ENCODE measurements around the gene LMAN2. TPM values are rescaled to one million over a fixed set of nuclear protein-coding genes. Genes with fewer than 3 reads are reported as not detected.
A peak's percentile ranks its signal among the peaks of the same experiment; 100 is the strongest.

Gene LMAN2
- total RNA-seq, 1 donor from 2014 or later, result 166 TPM

GRCh38 chr5:177371120-177372033 lies 19.9 kb upstream of the LMAN2 start:
- Histone ChIP-seq H3K36me3 (no peaks in the 10 kb centered on the region), H3K9me3 (no peaks in the 10 kb centered on the region), H3K27me3 (no peaks in the 10 kb centered on the region), H3K27ac (peak overlapping the region; percentile 72), H3K4me1 (peaks cover 57% of the 10 kb centered on the region), H3K4me3 (peak overlapping the region; percentile 39 to 43)
- TF ChIP-seq POLR2A (IDR thresholded peaks at IDR 0.05), result no peak
- TF ChIP-seq POLR2AphosphoS5 (IDR thresholded peaks at IDR 0.05; ENCODE audit: insufficient read depth in 1 of 2, low read depth in 1 of 2), result no peak
- TF ChIP-seq, protein P1, sequence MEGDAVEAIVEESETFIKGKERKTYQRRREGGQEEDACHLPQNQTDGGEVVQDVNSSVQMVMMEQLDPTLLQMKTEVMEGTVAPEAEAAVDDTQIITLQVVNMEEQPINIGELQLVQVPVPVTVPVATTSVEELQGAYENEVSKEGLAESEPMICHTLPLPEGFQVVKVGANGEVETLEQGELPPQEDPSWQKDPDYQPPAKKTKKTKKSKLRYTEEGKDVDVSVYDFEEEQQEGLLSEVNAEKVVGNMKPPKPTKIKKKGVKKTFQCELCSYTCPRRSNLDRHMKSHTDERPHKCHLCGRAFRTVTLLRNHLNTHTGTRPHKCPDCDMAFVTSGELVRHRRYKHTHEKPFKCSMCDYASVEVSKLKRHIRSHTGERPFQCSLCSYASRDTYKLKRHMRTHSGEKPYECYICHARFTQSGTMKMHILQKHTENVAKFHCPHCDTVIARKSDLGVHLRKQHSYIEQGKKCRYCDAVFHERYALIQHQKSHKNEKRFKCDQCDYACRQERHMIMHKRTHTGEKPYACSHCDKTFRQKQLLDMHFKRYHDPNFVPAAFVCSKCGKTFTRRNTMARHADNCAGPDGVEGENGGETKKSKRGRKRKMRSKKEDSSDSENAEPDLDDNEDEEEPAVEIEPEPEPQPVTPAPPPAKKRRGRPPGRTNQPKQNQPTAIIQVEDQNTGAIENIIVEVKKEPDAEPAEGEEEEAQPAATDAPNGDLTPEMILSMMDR (IDR thresholded peaks at IDR 0.05), result no peak
- intact Hi-C loops (cut with DNase I), result no loop called here
- no peak for DNase-seq (ENCODE audit: extremely low spot score in 2 of 2)

DNA sequence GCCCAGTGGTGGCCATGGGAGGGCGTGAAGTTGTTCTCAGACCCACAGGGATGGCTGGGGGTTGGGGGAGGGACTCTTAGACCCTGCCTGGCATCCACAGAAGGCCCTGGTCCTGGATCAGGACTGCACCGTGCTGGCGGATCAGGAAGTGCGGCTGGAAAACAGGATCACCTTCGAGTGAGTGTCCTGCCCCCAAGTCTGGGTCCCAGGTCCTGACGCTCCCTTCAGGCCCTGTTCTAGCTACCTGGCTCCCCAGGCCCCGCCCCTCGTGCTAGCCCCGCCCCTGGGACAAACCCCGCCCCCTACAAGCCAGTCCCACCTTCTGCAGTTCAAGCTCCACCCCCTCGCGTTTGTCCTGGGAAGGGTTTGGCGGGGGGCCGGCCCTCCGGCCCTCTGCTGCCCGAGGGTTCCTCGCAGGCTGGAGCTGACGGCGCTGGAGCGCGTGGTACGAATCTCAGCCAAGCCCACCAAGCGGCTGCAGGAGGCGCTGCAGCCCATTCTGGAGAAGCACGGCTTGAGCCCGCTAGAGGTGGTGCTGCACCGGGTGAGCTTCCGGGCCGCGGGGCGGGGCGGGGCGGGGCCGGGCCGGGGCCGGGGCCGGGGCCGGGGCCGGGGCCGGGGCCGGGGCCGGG lies 19.1 kb upstream of the LMAN2 start:
- DNase-seq (ENCODE audit: extremely low spot score in 2 of 2), result no peak
- intact Hi-C loops (cut with DNase I), result no loop called here
- Histone ChIP-seq H3K27me3 (no peaks in the 10 kb centered on the region), H3K4me3 (peak overlapping the region; percentile 39 to 43), H3K9me3 (no peaks in the 10 kb centered on the region), H3K36me3 (no peaks in the 10 kb centered on the region), H3K4me1 (peaks cover 65% of the 10 kb centered on the region), H3K27ac (peak overlapping the region; percentile 39)
- TF ChIP-seq POLR2A (IDR thresholded peaks at IDR 0.05) (no peak), POLR2AphosphoS5 (IDR thresholded peaks at IDR 0.05; ENCODE audit: insufficient read depth in 1 of 2, low read depth in 1 of 2) (no peak)
- TF ChIP-seq, protein P1 (IDR thresholded peaks at IDR 0.05), result no peak

GRCh38 chr5:177369645-177370440 lies 18.4 kb upstream of the LMAN2 start:
- H3K9me3 ChIP-seq, result no peaks in the 10 kb centered on the region
- DNase-seq (ENCODE audit: extremely low spot score in 2 of 2), result no peak
- TF ChIP-seq POLR2A (IDR thresholded peaks at IDR 0.05) (no peak), POLR2AphosphoS5 (IDR thresholded peaks at IDR 0.05; ENCODE audit: insufficient read depth in 1 of 2, low read depth in 1 of 2) (no peak)
- TF ChIP-seq, protein P1 (IDR thresholded peaks at IDR 0.05), result no peak
- no peaks in the 10 kb centered on the region for H3K27me3 ChIP-seq
- peaks cover 64% of the 10 kb centered on the region for H3K4me1 ChIP-seq
- peak overlapping the region; percentile 39 for H3K27ac ChIP-seq
- no peak overlapping the region for H3K4me3 ChIP-seq
- no peaks in the 10 kb centered on the region for H3K36me3 ChIP-seq
- intact Hi-C loops (cut with DNase I), result no loop called here

- Histone ChIP-seq H3K36me3 (no peaks in the 10 kb centered on the region), H3K4me1 (peaks cover 62% of the 10 kb centered on the region), H3K9me3 (no peaks in the 10 kb centered on the region), H3K4me3 (no peak overlapping the region), H3K27me3 (no peaks in the 10 kb centered on the region), H3K27ac (no peak overlapping the region)
- TF ChIP-seq, protein P1 (IDR thresholded peaks at IDR 0.05), result peak in 1 of 3 experiments; percentile 12
- TF ChIP-seq POLR2A (IDR thresholded peaks at IDR 0.05) (no peak), POLR2AphosphoS5 (IDR thresholded peaks at IDR 0.05; ENCODE audit: insufficient read depth in 1 of 2, low read depth in 1 of 2) (no peak)
- intact Hi-C loops (cut with DNase I), result no loop called here
- DNase-seq (ENCODE audit: extremely low spot score in 2 of 2), result no peak
Observed at GRCh38 chr5:177368869-177369644, 17.6 kb upstream of the LMAN2 start.
